ENCODE data around the gene VANGL2.

VANGL2 gene

DNA sequence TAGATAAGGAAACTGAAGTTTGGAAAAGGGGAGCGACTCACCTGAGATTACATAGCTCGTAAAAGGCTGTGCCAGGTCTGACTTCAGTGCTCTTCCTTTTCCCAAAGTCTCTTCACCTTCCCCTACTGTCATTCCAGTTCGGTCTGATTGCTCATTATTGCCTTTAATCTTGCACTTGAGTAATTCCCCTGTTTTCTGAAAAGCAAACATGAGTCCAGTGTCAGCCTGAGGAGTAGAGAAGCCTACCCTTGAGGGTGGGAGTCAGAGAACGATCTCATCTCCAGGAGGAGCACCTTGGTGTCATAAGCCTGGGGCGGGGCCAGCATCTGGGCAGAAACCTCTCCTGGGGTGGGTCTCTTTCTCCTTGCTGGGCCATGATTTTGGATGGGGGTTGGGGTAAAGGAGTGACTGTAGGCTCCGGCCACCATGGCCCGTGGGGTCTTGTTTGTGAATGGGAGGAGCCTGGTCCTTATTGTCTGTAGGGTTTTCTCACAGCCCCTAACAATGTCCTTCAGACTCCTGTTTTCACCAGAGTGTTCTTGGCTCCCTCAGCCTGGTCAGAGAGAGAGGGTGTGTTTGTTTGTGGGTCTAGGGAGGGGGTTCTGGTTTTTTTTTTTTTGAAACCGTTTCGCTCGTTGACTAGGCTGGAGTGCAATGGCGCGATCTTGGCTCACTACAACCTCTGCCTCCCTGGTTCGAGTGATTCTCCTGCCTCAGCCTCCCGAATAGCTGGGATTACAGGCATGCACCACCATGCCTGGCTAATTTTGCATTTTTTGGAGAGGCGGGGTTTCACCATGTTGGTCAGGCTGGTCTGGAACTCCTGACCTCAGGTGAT, 6.0 kb downstream of the VANGL2 start:
- DNase-seq: no peak

- no peak for DNase-seq
Measured at GRCh38 chr1:160407839-160408801, 7.8 kb downstream of the VANGL2 start.

- DNase-seq: no peak
Measured at GRCh38 chr1:160408864-160409263, 8.5 kb downstream of the VANGL2 start.

GRCh38 chr1:160409486-160409885, 9.1 kb downstream of the VANGL2 start:
- no peak for DNase-seq

DNA sequence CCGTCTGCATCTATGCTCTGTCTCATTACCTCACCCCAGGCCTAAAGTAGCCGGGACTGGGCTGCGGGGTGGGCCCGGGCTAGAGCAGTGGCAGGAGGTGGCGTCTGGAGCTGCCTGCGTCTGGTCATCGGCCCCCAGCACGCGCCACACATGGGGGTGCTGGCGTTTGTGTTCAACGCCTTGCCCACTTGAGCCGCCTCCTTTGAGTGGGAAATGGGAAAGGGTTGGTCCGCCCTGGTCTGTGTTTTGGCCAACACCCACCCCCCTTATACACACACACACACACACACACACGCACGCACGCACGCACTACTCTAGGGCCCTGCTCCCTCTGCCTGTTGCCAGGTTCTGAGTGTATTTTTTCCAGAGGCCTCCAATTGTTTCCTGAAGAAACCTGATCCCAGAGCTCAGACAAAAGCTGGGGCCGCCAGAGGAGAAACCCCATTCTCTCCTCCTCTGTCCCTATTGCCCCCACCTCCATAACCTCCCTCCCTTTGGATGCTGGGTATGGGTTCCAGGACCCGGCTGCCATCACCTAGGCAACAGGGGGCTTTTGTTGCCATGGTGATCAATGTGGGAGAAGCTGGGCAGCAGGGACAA, 10.1 kb downstream of the VANGL2 start:
- DNase-seq: no peak

DNA sequence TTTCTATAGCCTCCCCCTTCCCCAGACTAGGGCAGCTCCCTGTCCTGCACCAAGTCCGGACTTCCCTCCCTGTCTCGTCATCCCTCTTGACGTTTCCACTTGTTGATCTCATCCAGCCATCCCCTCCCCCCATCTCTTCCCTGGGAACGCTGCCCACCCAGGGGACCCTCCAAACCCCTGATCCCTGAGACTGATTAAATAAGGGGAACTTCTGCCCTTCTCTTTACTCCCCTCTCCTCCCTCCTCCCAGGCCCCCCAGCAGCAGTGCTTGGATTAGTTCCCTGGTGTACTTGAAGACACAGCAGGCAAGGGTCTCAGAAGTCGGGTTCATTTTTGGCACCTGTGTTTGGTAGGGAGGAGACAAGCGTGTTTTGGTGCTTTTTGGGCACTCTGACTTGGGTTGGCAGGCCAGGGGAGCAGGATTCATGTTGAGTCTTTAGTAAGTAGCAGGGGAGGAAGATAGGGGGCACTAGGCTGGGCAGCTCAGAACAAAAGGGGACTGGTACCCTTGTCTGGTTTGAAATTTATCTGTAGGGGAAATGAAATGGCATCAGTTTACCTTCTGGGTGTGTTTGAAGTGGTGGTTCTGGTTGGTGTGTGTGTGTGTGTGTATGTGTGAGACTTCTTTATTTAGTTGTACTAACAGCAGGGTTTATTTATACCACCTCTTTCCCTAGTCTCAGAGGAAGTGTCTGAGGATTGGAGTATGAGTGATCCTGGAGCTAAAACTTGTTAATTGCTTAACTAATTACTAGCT, 11.1 kb downstream of the VANGL2 start:
- DNase-seq: no peak

- no peak for DNase-seq
Measured at GRCh38 chr1:160412028-160412362, 11.6 kb downstream of the VANGL2 start.

DNA sequence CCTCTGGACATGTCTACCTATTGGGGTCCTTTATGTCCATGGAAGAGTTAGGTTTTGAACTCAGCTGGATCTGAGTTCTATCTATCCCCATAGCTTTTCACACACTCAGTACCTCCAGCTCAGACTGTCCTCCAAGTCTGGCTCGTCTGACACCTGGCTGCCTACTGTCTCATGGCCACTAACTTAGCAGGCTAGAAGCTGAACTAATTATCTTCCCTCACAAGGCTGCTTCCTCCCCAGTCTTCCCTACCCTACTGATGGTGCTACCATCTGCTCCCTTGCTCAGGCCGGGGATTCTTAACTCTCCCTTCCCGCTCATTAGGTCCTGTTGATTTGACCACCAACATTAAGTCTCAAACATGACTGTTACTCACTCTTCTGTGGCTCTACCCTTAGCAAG, 13.4 kb downstream of the VANGL2 start:
- DNase-seq: no peak

- DNase-seq: no peak
Measured at GRCh38 chr1:160414881-160415280, 14.5 kb downstream of the VANGL2 start.

DNA sequence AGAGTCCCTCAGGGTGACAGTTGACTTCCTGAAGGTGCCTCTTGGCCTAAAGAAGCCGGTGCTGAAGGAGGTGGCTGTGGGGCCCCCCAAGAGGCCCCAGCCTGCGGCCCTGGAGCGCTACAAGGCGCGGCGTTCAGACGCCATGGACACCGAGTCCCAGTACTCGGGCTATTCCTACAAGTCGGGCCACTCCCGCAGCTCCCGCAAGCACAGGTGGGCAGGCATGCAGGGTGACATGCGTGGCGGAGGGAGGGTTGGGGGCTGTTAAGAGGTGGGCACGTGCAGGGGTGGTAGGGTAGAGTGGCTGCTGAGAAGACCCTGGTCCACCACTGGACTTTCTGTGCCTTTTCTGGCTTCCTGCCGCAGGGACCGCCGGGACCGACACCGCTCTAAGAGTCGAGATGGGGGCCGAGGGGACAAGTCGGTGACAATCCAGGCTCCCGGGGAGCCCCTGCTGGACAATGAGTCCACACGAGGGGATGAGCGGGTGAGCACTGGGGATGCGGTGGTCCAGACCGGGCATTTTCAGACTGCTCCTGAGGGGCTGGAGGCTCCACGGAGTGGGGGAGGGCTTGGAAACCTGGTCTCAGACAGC, 15.4 kb downstream of the VANGL2 start:
- DNase-seq: no peak

GRCh38 chr1:160416369-160416768, 16.0 kb downstream of the VANGL2 start:
- peak in 1 of 2 donors; percentile 16 for DNase-seq

- no peak for DNase-seq
Measured at GRCh38 chr1:160418483-160418882, 18.1 kb downstream of the VANGL2 start.

GRCh38 chr1:160419150-160419837, 18.9 kb downstream of the VANGL2 start:
- DNase-seq: no peak

DNA sequence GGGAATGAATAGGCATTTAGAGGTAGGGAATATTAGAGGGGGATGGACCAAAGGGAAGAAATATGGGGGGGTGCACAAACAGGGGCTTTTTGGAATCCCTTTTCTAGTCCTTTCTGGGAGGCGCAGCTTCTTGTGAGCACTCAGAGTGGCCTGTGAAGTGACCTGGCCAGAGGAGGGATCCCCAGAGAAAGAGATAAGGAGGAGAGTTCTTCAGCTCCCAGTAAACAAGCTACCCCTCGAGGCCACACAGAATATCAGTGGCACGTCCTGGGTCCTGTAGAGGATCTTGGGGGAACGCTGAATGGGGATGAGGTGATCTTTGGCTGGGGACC, 19.4 kb downstream of the VANGL2 start:
- no peak for DNase-seq

DNA sequence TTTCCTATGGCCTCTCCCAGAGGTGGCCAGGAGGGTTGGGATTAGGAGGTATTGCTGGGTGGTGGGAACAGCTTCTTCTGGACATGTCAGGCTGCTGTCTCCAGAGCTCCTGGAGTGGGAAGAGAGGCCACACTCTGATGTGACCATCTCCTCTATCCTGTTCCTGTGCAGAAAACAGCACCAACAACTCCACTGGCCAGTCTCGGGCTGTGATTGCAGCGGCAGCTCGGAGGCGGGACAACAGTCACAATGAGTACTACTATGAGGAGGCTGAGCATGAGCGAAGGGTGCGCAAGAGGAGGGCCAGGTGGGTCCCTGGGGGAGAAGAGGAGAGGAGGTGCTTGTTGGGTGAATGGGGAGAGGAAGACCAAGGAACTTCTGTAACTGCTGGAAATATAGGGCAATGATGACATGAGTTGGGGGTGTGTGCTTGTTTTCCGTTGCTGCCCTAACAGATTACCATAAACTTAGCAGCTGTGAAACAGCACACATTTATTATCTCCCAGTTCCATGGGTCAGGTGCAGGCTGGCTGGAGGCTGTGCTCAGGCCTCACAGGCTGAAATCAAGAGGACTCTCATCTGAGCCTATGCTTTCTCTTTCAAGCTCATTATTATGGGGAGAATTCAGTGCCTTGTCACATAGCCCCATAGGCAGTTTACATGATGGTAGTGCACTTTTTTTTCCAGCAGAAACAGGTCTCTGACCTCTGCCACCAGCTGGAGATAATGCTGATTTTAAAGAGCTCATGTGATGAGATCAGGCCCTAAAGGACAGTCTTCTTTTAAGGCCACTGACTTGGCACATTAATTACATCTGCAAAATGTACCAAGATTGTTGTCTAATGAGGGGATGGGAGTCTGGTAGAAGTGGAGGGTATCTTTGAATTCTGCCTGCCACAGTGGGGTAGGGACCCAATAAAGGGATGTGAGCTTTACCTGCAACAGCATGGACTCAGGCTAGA, 20.8 kb downstream of the VANGL2 start:
- no peak for DNase-seq

DNA sequence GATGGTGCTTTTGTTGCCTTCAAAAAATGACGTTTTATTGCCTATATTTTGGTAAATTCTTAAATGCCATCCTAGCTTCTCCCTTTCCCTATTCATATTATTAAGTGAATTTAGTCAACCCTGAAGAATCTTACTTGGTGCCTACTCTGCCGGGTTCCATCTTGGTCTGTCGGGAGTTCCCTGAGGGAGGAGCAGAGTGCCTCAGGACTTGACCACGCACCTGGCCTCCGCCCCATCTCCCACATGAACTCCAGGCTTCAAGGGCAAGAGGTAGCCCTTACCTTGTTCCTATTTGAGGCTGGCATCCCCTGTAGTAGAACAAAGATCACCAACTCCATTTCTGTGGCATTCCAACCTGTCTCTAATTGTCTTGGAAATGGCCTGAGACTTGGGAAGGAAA, 21.5 kb downstream of the VANGL2 start:
- DNase-seq: no peak

GRCh38 chr1:160423966-160424365, 23.6 kb downstream of the VANGL2 start:
- no peak for DNase-seq

DNA sequence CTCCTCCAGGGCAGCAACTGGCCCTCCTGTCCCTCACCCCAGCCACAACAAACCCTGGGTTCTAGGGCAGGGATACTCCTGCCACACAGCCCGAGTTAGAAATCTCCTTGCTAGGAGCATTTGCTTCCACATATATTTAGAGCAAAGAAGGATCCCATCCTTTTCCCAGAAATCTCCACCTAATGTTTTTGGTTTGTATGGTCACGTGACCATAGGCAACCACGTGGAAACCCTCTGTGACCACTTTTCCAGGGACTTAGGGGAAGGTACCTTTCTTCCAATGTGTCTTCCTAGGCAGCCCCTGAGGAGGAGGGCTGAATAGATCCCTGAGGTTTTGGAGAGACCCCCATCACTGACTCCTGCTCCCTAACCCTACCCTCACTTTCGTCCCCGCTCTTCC, 25.5 kb downstream of the VANGL2 start:
- DNase-seq: no peak

GRCh38 chr1:160427625-160428024, 27.3 kb downstream of the VANGL2 start:
- no peak for DNase-seq

- no peak for DNase-seq
Measured at GRCh38 chr1:160428053-160428452, 27.7 kb downstream of the VANGL2 start.

DNA sequence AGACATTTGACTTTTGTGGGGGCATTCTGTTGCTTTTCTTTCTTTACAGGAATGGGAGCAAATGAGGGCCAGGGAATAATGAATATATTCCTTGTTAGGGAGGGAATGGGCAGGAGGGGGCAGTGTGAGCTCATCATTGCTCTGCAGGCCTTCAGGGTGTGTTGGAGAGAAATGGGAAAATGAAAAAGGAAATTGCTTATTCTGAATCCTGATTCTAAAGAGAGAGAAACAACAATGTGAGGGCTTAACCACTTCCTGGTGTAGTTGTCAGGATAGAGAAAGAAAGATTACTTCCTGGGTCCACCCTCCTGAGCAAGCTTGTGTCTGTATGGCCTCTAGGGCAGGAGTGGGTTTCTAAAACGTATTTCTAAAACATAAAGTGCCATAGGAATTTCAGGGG, 28.3 kb downstream of the VANGL2 start:
- peak; percentile 78 to 79 for DNase-seq

Data from inflammatory macrophage treated with lipopolysaccharide for 1 hour (primary cell).